Colon (tissue), 2 donors: ENCODE measurements around the gene FKTN.

Experiments used
- FAIRE-seq: peaks from 2 replicates; lab custom pipeline; 2012; peaks lifted over from hg19 to GRCh38; lab: Jason Lieb, UNC
- donor health status: control.
- donor health status: control.

The FKTN gene

GRCh38 chr9:105633411-105633810 is 75.5 kb downstream of the FKTN start:
- FAIRE-seq: no peak

GRCh38 chr9:105636331-105636730 is 78.4 kb downstream of the FKTN start:
- no peak for FAIRE-seq

- no peak for FAIRE-seq
Observed at GRCh38 chr9:105637787-105638395, 80.0 kb downstream of the FKTN start.

GRCh38 chr9:105639936-105640335 is 82.0 kb downstream of the FKTN start:
- no peak for FAIRE-seq

GRCh38 chr9:105643795-105644194 is 85.9 kb downstream of the FKTN start:
- FAIRE-seq: no peak

- no peak for FAIRE-seq
Observed at GRCh38 chr9:105646879-105647594, 89.1 kb downstream of the FKTN start.

- FAIRE-seq: no peak
Observed at GRCh38 chr9:105647595-105648349, 89.8 kb downstream of the FKTN start.

- FAIRE-seq: no peak
Observed at GRCh38 chr9:105651806-105652205, 93.9 kb downstream of the FKTN start.

- no peak for FAIRE-seq
Observed at GRCh38 chr9:105656131-105656921, 98.4 kb downstream of the FKTN start.

GRCh38 chr9:105658351-105658750 is 100.4 kb downstream of the FKTN start:
- no peak for FAIRE-seq

- FAIRE-seq: no peak
Observed at GRCh38 chr9:105661011-105661410, 103.1 kb downstream of the FKTN start.

GRCh38 chr9:105662184-105663104 is 104.5 kb downstream of the FKTN start, which contains the start of gene TAL2:
Gene TAL2, plus strand, starts transcription at chr9:105662457. Its CDS starts 40 bp downstream, at chr9:105662497.
- FAIRE-seq: no peak

GRCh38 chr9:105663914-105664313 is 106.0 kb downstream of the FKTN start:
- no peak for FAIRE-seq

GRCh38 chr9:105667867-105668266 is 109.9 kb downstream of the FKTN start:
- no peak for FAIRE-seq

GRCh38 chr9:105670315-105670714 is 112.4 kb downstream of the FKTN start:
- FAIRE-seq: no peak

- FAIRE-seq: no peak
Observed at GRCh38 chr9:105670775-105671174, 112.8 kb downstream of the FKTN start.

- no peak for FAIRE-seq
Observed at GRCh38 chr9:105672711-105673234, 114.8 kb downstream of the FKTN start.

- no peak for FAIRE-seq
Observed at GRCh38 chr9:105673850-105674387, 116.0 kb downstream of the FKTN start.

- no peak for FAIRE-seq
Observed at GRCh38 chr9:105676351-105676923, 118.5 kb downstream of the FKTN start.

- no peak for FAIRE-seq
Observed at GRCh38 chr9:105678163-105678562, 120.2 kb downstream of the FKTN start.
